CD4-positive, alpha-beta T cell (primary cell): ENCODE measurements around the gene FCHSD2. TPM values are rescaled to one million over a fixed set of nuclear protein-coding genes. Genes with fewer than 3 reads are reported as not detected.

ENCODE experiments used
- ATAC-seq: fragments of 200-7000 bp; cut with Tn5 transposase; one replicate; pipeline ENCODE4 v1.10.0; 2022; ENCODE audit warnings: mild to moderate bottlenecking; ENCODE audit not compliant: poor library complexity
- CTCF ChIA-PET: fragments of 350-600 bp; sonication (Branson Sonifier 250); formaldehyde crosslinking; loops from one replicate; lab custom pipeline; 2021; ENCODE audit warnings: antibody characterized with exemption, inconsistent platforms; lab: Charles Lee
- POLR2A ChIA-PET: fragments of 350-600 bp; sonication (Branson Sonifier 250); formaldehyde crosslinking; loops from one replicate; lab custom pipeline; 2021; ENCODE audit warnings: antibody characterized with exemption, inconsistent platforms; lab: Charles Lee
- DNase-seq, 14 experiments: peaks; one replicate each; pipeline ENCODE4 v3.0.0-alpha.2; 2013 to 2020; ENCODE audit warnings: mixed read lengths in 2 of 14
- H3K27ac ChIP-seq, 2 donors: one replicate each; pipeline versions ENCODE4 v1.5.1 to v1.7.0; 2013; ENCODE audit warnings: low read length in 2 of 2, low read depth in 1 of 2, mild to moderate bottlenecking in 1 of 2
- H3K27me3 ChIP-seq, 2 experiments: 1 replicate in 1 of 2; 2 replicates in 1 of 2; pipeline versions ENCODE4 v1.6.1 to v1.7.0; 2013; ENCODE audit warnings: low read length in 2 of 2, control low read depth in 1 of 2, mild to moderate bottlenecking in 1 of 2, moderate library complexity in 1 of 2; ENCODE audit not compliant: insufficient read depth in 2 of 2, control insufficient read depth in 1 of 2
- H3K36me3 ChIP-seq: one replicate; pipeline ENCODE4 v1.6.1; 2013; ENCODE audit warnings: low read length, control low read depth; ENCODE audit not compliant: insufficient read depth
- H3K4me1 ChIP-seq: one replicate; pipeline ENCODE4 v1.6.1; 2013; ENCODE audit warnings: low read length, control low read depth; ENCODE audit not compliant: insufficient read depth
- H3K4me3 ChIP-seq: one replicate; pipeline ENCODE4 v1.5.1; 2013; ENCODE audit warnings: mild to moderate bottlenecking, low read length, moderate library complexity
- H3K9me3 ChIP-seq, 2 experiments: 1 replicate in 1 of 2; 2 replicates in 1 of 2; pipeline versions ENCODE4 v1.6.1 to v1.7.0; 2013; ENCODE audit warnings: low read length in 2 of 2, mild to moderate bottlenecking in 2 of 2, control low read depth in 1 of 2, moderate library complexity in 1 of 2; ENCODE audit not compliant: control insufficient read depth in 1 of 2, insufficient read depth in 1 of 2
- H3K27ac Mint-ChIP-seq: one replicate; pipeline ENCODE4 v1.8.0; 2020; ENCODE audit warnings: mixed read lengths
- H3K27me3 Mint-ChIP-seq: one replicate; pipeline ENCODE4 v1.8.0; 2021; ENCODE audit warnings: mixed read lengths
- H3K36me3 Mint-ChIP-seq: one replicate; pipeline ENCODE4 v1.8.0; 2021; ENCODE audit warnings: low read depth, mixed read lengths
- H3K4me1 Mint-ChIP-seq: one replicate; pipeline ENCODE4 v1.8.0; 2021; ENCODE audit warnings: low read depth, mixed read lengths
- H3K4me3 Mint-ChIP-seq: one replicate; pipeline ENCODE4 v1.8.0; 2020; ENCODE audit warnings: mild to moderate bottlenecking, mixed read lengths
- H3K9me3 Mint-ChIP-seq: one replicate; pipeline ENCODE4 v1.8.0; 2020; ENCODE audit warnings: mixed read lengths
- intact Hi-C, 2 experiments: fragments of 100-400 bp; cut with DNase I in 1 of 2; cut with micrococcal nuclease in 1 of 2; formaldehyde crosslinking; loops; one replicate each; pipeline versions ENCODE4 v1.15.1 to v1.9.0; 2023 to 2025; cut with DNase I, micrococcal nuclease
- total RNA-seq, 174 experiments: library from RNA in 2 of 174; stranded (reverse) in 2 of 174; gene quantifications; one replicate each; pipeline ENCODE4 v1.2.3 and lab custom pipeline; 2021 to 2026
- TF ChIP-seq, protein P1 (sequence below): fragments of 200-600 bp; IDR thresholded peaks from one replicate; pipeline ENCODE4 v1.8.0; 2022; ENCODE audit warnings: antibody characterized with exemption, mild to moderate bottlenecking

FCHSD2 gene
- total RNA-seq, 2 experiments from 2014 or later, result 48.6 to 50.7 TPM

DNA sequence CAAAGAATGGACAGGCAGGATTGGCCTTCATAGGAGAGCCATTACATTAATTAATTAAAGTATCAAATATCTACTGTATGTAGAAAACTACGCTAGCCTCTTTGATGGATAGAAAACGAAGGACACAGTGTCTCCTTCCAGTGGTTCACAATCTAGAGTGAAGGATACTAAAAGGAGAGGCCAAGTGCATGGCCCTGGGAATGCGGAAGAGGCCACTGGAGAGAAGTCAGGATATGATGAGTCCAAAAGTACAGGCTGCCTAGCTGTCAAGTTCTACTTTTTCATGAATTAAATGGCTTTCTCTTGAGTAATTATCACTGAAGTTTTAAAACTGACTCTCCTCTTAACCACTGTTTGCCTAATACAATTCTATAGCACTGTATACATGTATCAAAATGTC lies 286.1 kb downstream of the FCHSD2 start:
- peaks cover 2% of the 10 kb centered on the region for H3K36me3 ChIP-seq
- Mint-ChIP-seq H3K4me1 (peaks cover 4% of the 10 kb centered on the region), H3K27me3 (no peaks in the 10 kb centered on the region), H3K4me3 (no peak overlapping the region), H3K36me3 (peaks cover 33% of the 10 kb centered on the region), H3K27ac (no peak overlapping the region), H3K9me3 (no peaks in the 10 kb centered on the region)
- H3K27ac ChIP-seq, result no peak overlapping the region
- intact Hi-C loops, result no loop called here
- H3K4me3 ChIP-seq, result no peak overlapping the region
- ChIA-PET POLR2A (no interaction called here), CTCF (no interaction called here)
- no peaks in the 10 kb centered on the region for H3K9me3 ChIP-seq
- DNase-seq (no peak), ATAC-seq (no peak)
- TF ChIP-seq, protein P1, sequence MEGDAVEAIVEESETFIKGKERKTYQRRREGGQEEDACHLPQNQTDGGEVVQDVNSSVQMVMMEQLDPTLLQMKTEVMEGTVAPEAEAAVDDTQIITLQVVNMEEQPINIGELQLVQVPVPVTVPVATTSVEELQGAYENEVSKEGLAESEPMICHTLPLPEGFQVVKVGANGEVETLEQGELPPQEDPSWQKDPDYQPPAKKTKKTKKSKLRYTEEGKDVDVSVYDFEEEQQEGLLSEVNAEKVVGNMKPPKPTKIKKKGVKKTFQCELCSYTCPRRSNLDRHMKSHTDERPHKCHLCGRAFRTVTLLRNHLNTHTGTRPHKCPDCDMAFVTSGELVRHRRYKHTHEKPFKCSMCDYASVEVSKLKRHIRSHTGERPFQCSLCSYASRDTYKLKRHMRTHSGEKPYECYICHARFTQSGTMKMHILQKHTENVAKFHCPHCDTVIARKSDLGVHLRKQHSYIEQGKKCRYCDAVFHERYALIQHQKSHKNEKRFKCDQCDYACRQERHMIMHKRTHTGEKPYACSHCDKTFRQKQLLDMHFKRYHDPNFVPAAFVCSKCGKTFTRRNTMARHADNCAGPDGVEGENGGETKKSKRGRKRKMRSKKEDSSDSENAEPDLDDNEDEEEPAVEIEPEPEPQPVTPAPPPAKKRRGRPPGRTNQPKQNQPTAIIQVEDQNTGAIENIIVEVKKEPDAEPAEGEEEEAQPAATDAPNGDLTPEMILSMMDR, result no peak
- H3K27me3 ChIP-seq, result no peaks in the 10 kb centered on the region
- H3K4me1 ChIP-seq, result no peaks in the 10 kb centered on the region

DNA sequence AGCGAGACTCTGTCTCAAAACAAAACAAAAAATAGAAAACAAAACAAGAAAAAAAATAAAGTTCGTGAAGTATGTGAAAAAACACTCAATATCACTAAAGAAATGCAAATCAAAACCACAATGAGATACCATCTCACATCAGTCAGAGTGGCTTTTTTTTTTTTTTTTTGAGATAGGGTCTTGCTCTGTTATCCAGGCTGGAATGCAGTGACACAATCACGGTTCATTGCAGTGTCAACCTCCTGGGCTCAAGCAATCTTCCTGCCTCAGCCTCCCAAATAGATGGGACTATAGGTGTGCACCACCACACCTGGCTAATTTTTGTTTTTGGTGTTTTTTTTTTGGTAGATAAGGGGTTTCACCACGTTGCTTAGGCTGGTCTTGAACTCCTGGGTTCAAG lies 290.4 kb downstream of the FCHSD2 start:
- ATAC-seq, result no peak
- H3K4me1 ChIP-seq, result peaks cover 4% of the 10 kb centered on the region
- peaks cover 5% of the 10 kb centered on the region for H3K36me3 ChIP-seq
- H3K27me3 ChIP-seq, result no peaks in the 10 kb centered on the region
- intact Hi-C loops, result loop anchor here in 1 of 2 experiments (1.0 kb wide), 1 partner anchor 120 kb away; no protein-coding TSS in a partner anchor
- no peak for DNase-seq
- TF ChIP-seq, protein P1, result no peak
- H3K27ac ChIP-seq, result no peak overlapping the region
- Mint-ChIP-seq H3K9me3 (no peaks in the 10 kb centered on the region), H3K4me1 (peaks cover 12% of the 10 kb centered on the region), H3K27me3 (no peaks in the 10 kb centered on the region), H3K27ac (no peak overlapping the region), H3K36me3 (peaks cover 17% of the 10 kb centered on the region), H3K4me3 (no peak overlapping the region)
- H3K9me3 ChIP-seq, result no peaks in the 10 kb centered on the region
- H3K4me3 ChIP-seq, result no peak overlapping the region
- POLR2A ChIA-PET, result no interaction called here
- CTCF ChIA-PET, result no interaction called here

DNA sequence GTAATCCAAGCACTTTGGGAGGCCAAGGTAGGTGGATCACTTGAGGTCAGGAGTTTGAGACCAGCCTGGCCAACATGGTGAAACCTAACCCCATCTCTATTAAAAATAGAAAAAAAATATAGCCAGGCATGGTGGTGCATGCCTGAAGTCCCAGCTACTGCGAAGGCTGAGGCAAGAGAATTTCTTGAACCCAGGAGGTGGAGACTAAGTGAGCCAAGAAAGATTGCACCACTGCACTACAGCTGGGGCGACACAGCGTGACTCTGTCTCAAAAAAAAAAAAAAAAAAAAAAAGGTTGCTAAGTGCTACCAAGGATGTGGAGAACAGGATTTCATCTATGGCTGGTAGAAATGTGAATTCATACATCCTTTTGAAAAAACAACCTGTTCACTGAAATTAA lies 291.3 kb downstream of the FCHSD2 start:
- Histone ChIP-seq H3K27ac (no peak overlapping the region), H3K4me1 (peaks cover 4% of the 10 kb centered on the region), H3K9me3 (no peaks in the 10 kb centered on the region), H3K4me3 (no peak overlapping the region), H3K27me3 (no peaks in the 10 kb centered on the region), H3K36me3 (peaks cover 10% of the 10 kb centered on the region)
- Mint-ChIP-seq H3K27me3 (no peaks in the 10 kb centered on the region), H3K9me3 (no peaks in the 10 kb centered on the region), H3K4me1 (peaks cover 12% of the 10 kb centered on the region), H3K36me3 (peaks cover 18% of the 10 kb centered on the region), H3K27ac (no peak overlapping the region), H3K4me3 (no peak overlapping the region)
- CTCF ChIA-PET, result interaction anchor here (2.1 kb wide), 1 partner anchor 126 kb away, joined by 5 read pairs; no protein-coding TSS in a partner anchor
- TF ChIP-seq, protein P1, result no peak
- intact Hi-C loops, result loop anchor here in 1 of 2 experiments (1.0 kb wide), 1 partner anchor 120 kb away; no protein-coding TSS in a partner anchor
- POLR2A ChIA-PET, result no interaction called here
- no peak for ATAC-seq
- no peak for DNase-seq
